PC-3 (cell line): ENCODE results near the gene MYH11. TPM values are rescaled to one million over a fixed set of nuclear protein-coding genes. Genes with fewer than 3 reads are reported as not detected.
A peak's percentile ranks its signal among the peaks of the same experiment; 100 is the strongest.

Experiments
- ATAC-seq: fragments of 200-7000 bp; cut with Tn5 transposase; 2 replicates; pipeline ENCODE4 v1.9.1; 2020; ENCODE audit warnings: mild to moderate bottlenecking, moderate library complexity
- BruUV-seq: library from RNA; stranded (reverse); fragments of 400-500 nt; replicated peaks from 2 replicates; lab custom pipeline; 2021; lab: Mats Ljungman, UMichigan
- CTCF ChIA-PET: fragments of 300-600 bp; sonication (Branson Sonifier 250); formaldehyde crosslinking; loops from one replicate; lab custom pipeline; 2022; ENCODE audit warnings: antibody characterized with exemption; lab: Charles Lee
- POLR2A ChIA-PET: fragments of 300-600 bp; sonication (Branson Sonifier 250); formaldehyde crosslinking; loops from one replicate; lab custom pipeline; 2022; ENCODE audit warnings: antibody characterized with exemption; ENCODE audit not compliant: unreplicated experiment; lab: Charles Lee
- DNase-seq: peaks from one replicate; pipeline ENCODE4 v3.0.0-alpha.2; 2015
- H2AFZ ChIP-seq: fragments of 300-600 bp; sonication (generic); 2 replicates; pipeline ENCODE4 v1.6.0; 2016; ENCODE audit warnings: antibody characterized with exemption, low read length
- H3F3A ChIP-seq: fragments of 300-600 bp; sonication (generic); one replicate; pipeline ENCODE4 v1.6.0; 2017; ENCODE audit warnings: antibody characterized with exemption, low read length, control low read depth, mild to moderate bottlenecking; ENCODE audit not compliant: unreplicated experiment
- H3K27ac ChIP-seq: fragments of 300-600 bp; sonication (generic); 2 replicates; pipeline ENCODE4 v1.5.1; 2016; ENCODE audit warnings: mild to moderate bottlenecking, low read length
- H3K27me3 ChIP-seq: fragments of 300-600 bp; sonication (generic); 2 replicates; pipeline ENCODE4 v1.6.1; 2016; ENCODE audit warnings: low read length, mixed read lengths
- H3K36me3 ChIP-seq: fragments of 300-600 bp; sonication (generic); 2 replicates; pipeline ENCODE4 v1.6.1; 2016; ENCODE audit warnings: low read depth, mixed run types, low read length, mixed read lengths
- H3K4me1 ChIP-seq: fragments of 300-600 bp; sonication (generic); 2 replicates; pipeline ENCODE4 v1.5.1; 2016; ENCODE audit warnings: low read length; ENCODE audit not compliant: insufficient read depth
- H3K4me2 ChIP-seq: fragments of 300-600 bp; sonication (generic); 2 replicates; pipeline ENCODE4 v1.6.0; 2016; ENCODE audit warnings: low read length
- H3K4me3 ChIP-seq: fragments of 300-600 bp; sonication (generic); 2 replicates; pipeline ENCODE4 v1.5.1; 2016; ENCODE audit warnings: mild to moderate bottlenecking, low read length, mixed read lengths
- H3K79me2 ChIP-seq: fragments of 300-600 bp; sonication (generic); 2 replicates; pipeline ENCODE4 v1.6.1; 2017; ENCODE audit warnings: low read length, mixed read lengths
- H3K9ac ChIP-seq: fragments of 300-600 bp; sonication (generic); 2 replicates; pipeline ENCODE4 v1.6.0; 2016; ENCODE audit warnings: mild to moderate bottlenecking, low read length
- H3K9me2 ChIP-seq: fragments of 300-600 bp; sonication (generic); replicated peaks from 2 replicates; pipeline ENCODE4 v1.6.1; 2016; ENCODE audit warnings: mixed run types, low read length, mixed read lengths
- H3K9me3 ChIP-seq: fragments of 300-600 bp; sonication (generic); 2 replicates; pipeline ENCODE4 v1.6.1; 2016; ENCODE audit warnings: low read length, mixed read lengths
- H4K20me1 ChIP-seq: fragments of 300-600 bp; sonication (generic); 2 replicates; pipeline ENCODE4 v1.6.1; 2016; ENCODE audit warnings: low read length, mixed read lengths
- EZH2 ChIP-seq: fragments of 300-600 bp; sonication (generic); IDR thresholded peaks from one replicate; pipeline ENCODE4 v1.6.1; 2017; ENCODE audit warnings: antibody characterized with exemption, mild to moderate bottlenecking, low read length; ENCODE audit not compliant: unreplicated experiment
- EZH2phosphoT487 ChIP-seq: fragments of 300-600 bp; sonication (generic); IDR thresholded peaks from 2 replicates; pipeline ENCODE4 v1.6.1; 2018; ENCODE audit warnings: mild to moderate bottlenecking, antibody characterized with exemption, low read length, borderline replicate concordance
- intact Hi-C: fragments of 100-400 bp; cut with micrococcal nuclease; formaldehyde crosslinking; loops from 2 replicates; pipeline ENCODE4 v1.9.0; 2023
- total RNA-seq: library from RNA; depleted of rRNA; stranded (reverse); fragments of >200 nt; gene quantifications from 2 replicates; pipeline ENCODE4 v1.2.3, GENCODE V29; 2014
- TF ChIP-seq, protein P1 (sequence below): fragments of 300-600 bp; sonication (generic); conservative IDR thresholded peaks from 2 replicates; pipeline ENCODE4 v1.5.1; 2017; ENCODE audit warnings: antibody characterized with exemption, low read depth, mild to moderate bottlenecking, low read length

MYH11 gene
- total RNA-seq, 1 experiment from 2014 or later, result not detected

GRCh38 chr16:15888072-15888976 is 31.5 kb upstream of the MYH11 start, which contains the start of gene CEP20:
TSS of gene CEP20 (minus strand) at chr16:15888603. CDS start at chr16:15888585, 18 bp downstream.
- DNase-seq (peak; percentile 97), ATAC-seq (peak; percentile 100)
- peak within 1 kb of the TSS; percentile 87 for H2AFZ ChIP-seq
- intact Hi-C loops, result no loop called here
- H3K27ac ChIP-seq, result peak within 1 kb of the TSS; percentile 61
- H3K36me3 ChIP-seq, result peaks cover 7% of the 10 kb centered on the region; the same call in 1 of the 2 replicates
- BruUV-seq, result TSS peak; percentile 77
- no peaks in the 10 kb centered on the region for H3K9me2 ChIP-seq
- ChIA-PET CTCF (interaction anchor here (0.6 kb wide), 2 partner anchors 10 to 43 kb away, joined by 3 to 4 read pairs; no protein-coding TSS in a partner anchor), POLR2A (interaction anchor here (0.5 to 0.9 kb wide), 4 partner anchors 12 to 157 kb away, joined by 3 read pairs; no protein-coding TSS in a partner anchor)
- peaks cover 11% of the 10 kb centered on the region for H3K4me1 ChIP-seq
- H4K20me1 ChIP-seq, result no peaks in the 10 kb centered on the region
- no peaks in the 10 kb centered on the region for H3K9me3 ChIP-seq
- H3K79me2 ChIP-seq, result peaks cover 49% of the 10 kb centered on the region
- no peaks in the 10 kb centered on the region for H3F3A ChIP-seq
- H3K4me2 ChIP-seq, result peak within 1 kb of the TSS; percentile 93
- H3K4me3 ChIP-seq, result peak within 1 kb of the TSS; percentile 95
- H3K9ac ChIP-seq, result peak within 1 kb of the TSS; percentile 98
- TF ChIP-seq, protein P1, sequence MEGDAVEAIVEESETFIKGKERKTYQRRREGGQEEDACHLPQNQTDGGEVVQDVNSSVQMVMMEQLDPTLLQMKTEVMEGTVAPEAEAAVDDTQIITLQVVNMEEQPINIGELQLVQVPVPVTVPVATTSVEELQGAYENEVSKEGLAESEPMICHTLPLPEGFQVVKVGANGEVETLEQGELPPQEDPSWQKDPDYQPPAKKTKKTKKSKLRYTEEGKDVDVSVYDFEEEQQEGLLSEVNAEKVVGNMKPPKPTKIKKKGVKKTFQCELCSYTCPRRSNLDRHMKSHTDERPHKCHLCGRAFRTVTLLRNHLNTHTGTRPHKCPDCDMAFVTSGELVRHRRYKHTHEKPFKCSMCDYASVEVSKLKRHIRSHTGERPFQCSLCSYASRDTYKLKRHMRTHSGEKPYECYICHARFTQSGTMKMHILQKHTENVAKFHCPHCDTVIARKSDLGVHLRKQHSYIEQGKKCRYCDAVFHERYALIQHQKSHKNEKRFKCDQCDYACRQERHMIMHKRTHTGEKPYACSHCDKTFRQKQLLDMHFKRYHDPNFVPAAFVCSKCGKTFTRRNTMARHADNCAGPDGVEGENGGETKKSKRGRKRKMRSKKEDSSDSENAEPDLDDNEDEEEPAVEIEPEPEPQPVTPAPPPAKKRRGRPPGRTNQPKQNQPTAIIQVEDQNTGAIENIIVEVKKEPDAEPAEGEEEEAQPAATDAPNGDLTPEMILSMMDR, result no peak
- TF ChIP-seq EZH2phosphoT487, result no peak
- TF ChIP-seq EZH2, result no peak
- no peaks in the 10 kb centered on the region for H3K27me3 ChIP-seq

- no TSS peak for BruUV-seq
- intact Hi-C loops, result no loop called here
- CTCF ChIA-PET, result no interaction called here
- no peak overlapping the region for H2AFZ ChIP-seq
- H3K4me3 ChIP-seq, result peak overlapping the region; percentile 95
- H3K9me3 ChIP-seq, result no peaks in the 10 kb centered on the region
- POLR2A ChIA-PET, result no interaction called here
- H3K4me2 ChIP-seq, result peak overlapping the region; percentile 93
- no peak for DNase-seq
- no peak for ATAC-seq
- H3K9me2 ChIP-seq, result no peaks in the 10 kb centered on the region
- peak overlapping the region; percentile 98 for H3K9ac ChIP-seq
- TF ChIP-seq EZH2phosphoT487, result no peak
- TF ChIP-seq EZH2, result no peak
- TF ChIP-seq, protein P1, result no peak
- no peak overlapping the region for H3K27ac ChIP-seq
- peaks cover 11% of the 10 kb centered on the region for H3K4me1 ChIP-seq
- peaks cover 10% of the 10 kb centered on the region; the same call in 1 of the 2 replicates for H3K36me3 ChIP-seq
- no peaks in the 10 kb centered on the region for H3F3A ChIP-seq
- no peaks in the 10 kb centered on the region for H4K20me1 ChIP-seq
- H3K27me3 ChIP-seq, result no peaks in the 10 kb centered on the region
- peaks cover 56% of the 10 kb centered on the region for H3K79me2 ChIP-seq
Observed at GRCh38 chr16:15887283-15887682, 30.5 kb upstream of the MYH11 start.
